ENCODE results near the gene ENDOU. TPM values are rescaled to one million over a fixed set of nuclear protein-coding genes. Genes with fewer than 3 reads are reported as not detected.
"Not testable (repeated sequence)": the region's sequence is repeated elsewhere in the genome, so short reads cannot be mapped to it uniquely, and the experiment has no call there.

The ENDOU gene
- total RNA-seq, 1 donor from 2014 or later: 20.8 TPM

DNA sequence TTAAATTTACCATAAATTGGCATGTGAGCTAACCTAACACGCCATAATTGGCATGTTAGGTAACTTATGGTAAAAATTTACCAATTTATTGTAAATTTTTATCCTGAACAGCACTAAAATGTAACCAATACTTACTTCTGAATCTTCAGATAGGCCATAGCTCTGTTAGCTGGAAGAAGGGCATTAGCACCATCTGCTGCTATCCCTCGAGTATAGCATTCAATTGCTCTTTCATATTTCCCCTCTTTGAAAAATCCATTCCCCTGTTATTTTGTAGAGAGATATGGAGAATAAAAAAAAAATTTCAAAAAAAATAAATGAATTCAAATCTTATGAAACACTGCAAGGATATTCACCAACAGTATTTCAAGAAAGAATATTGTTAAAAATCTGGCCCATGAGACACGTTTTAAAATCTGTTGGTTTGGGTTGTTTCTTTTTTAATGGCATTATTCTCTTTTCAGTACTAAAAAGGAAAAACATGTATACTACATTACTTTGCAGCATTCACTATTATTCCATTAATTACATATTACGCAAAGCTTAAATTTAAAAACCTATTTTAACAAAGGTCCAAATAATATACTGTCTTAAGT is 38.5 kb downstream of the ENDOU start:
- peak; percentile 58 for DNase-seq

DNA sequence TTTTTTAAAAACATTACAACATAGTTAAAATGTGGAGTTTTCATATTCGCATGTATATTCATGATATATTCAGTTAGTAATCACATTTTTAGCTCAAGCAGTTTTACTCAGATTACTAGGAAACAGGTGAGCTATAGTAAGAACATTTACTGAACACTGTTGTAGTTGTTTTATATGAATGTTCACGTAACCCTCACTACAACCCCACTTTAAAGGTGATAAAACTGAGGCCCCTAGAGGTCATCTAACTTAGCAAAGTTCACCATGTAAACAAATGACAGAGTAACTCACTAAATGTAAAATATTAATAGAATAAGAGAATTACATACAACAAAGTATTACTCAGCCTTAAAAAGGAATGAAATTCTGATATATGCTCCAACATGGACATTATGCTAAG is 45.5 kb downstream of the ENDOU start:
- no peak for DNase-seq

DNA sequence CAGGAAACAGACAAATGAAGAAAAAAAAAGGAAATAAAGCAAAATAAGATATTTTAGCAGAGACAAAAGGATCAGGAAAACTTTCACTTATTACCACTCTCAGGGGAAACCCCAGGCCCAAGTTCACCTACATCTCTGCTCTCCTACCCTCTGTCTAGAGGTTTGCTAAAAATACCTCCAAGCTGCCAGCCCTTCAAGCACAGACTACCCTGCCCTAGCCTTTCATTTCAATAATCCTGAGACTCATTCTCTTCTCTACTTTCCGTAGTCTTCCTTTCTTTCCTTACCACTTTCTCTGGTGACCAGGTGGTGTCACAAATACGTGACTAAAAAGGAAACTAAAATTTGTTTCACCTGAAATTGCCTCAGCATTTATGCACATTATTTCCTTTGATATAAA is 53.2 kb downstream of the ENDOU start:
- DNase-seq: no peak

DNA sequence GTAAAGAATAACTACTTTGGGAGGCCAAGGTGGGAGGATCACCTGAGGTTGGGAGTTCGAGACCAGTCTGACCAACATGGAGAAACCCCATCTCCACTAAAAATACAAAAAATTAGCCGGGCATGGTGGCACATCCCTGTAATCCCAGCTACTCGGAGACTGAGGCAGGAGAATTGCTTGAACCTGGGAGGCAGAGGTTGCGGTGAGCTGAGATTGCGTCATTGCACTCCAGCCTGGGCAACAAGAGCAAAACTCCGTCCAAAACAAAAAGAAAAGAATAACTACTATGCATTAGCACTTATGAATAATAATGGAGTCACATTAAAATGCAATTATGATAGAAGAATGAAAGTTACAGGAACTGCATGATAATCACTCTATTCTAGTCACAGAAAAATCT is 57.4 kb downstream of the ENDOU start:
- DNase-seq: not testable (repeated sequence)

Other genes with a start within 250 kb of the ENDOU start
- gene RPAP3, start 19.5 kb downstream of the ENDOU start, total RNA-seq: 16.2 TPM
- gene RAPGEF3, start 33.4 kb upstream of the ENDOU start, total RNA-seq: 10.8 TPM
- gene SLC48A1, start 47.7 kb upstream of the ENDOU start, total RNA-seq: 6.7 TPM
- 27.1 TPM for gene HDAC7, start 94.4 kb upstream of the ENDOU start, total RNA-seq
- gene VDR, start 179.5 kb upstream of the ENDOU start, total RNA-seq: 12.2 TPM
- gene TMEM106C, start 238.1 kb upstream of the ENDOU start, total RNA-seq: 45.2 TPM